Measurements from ENCODE around the gene GFI1.
"Not testable (repeated sequence)": the region's sequence is repeated elsewhere in the genome, so short reads cannot be mapped to it uniquely, and the experiment has no call there.

The GFI1 gene

DNA sequence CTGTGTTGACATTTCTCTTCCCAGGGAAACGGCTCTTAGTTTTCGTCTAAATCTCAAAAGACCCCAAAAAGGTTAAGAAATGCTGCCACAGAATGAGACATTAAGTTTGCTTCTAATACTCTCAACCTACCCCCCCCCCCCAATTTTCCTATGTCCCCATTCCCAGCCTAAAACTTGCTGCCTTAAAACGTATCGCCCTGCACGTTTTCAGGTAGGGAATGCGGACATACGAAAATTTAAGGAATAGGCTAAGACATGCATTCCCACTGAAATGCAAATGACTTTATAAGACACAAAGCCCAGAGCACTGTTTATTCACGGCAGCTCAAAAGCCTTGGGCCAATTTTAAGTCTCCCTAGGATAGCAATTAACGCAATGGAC lies 45.4 kb downstream of the GFI1 start:
- H3K4me3 ChIP-seq (ENCODE audit: low read depth, low read length), result no peak overlapping the region

GRCh38 chr1:92439291-92439690 lies 47.4 kb downstream of the GFI1 start:
- TF ChIP-seq, protein P1, sequence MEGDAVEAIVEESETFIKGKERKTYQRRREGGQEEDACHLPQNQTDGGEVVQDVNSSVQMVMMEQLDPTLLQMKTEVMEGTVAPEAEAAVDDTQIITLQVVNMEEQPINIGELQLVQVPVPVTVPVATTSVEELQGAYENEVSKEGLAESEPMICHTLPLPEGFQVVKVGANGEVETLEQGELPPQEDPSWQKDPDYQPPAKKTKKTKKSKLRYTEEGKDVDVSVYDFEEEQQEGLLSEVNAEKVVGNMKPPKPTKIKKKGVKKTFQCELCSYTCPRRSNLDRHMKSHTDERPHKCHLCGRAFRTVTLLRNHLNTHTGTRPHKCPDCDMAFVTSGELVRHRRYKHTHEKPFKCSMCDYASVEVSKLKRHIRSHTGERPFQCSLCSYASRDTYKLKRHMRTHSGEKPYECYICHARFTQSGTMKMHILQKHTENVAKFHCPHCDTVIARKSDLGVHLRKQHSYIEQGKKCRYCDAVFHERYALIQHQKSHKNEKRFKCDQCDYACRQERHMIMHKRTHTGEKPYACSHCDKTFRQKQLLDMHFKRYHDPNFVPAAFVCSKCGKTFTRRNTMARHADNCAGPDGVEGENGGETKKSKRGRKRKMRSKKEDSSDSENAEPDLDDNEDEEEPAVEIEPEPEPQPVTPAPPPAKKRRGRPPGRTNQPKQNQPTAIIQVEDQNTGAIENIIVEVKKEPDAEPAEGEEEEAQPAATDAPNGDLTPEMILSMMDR (conservative IDR thresholded peaks at IDR 0.05; ENCODE audit: low read depth, low read length), result no peak
- no peak for DNase-seq (ENCODE audit: low read depth)
- H3K4me3 ChIP-seq (ENCODE audit: low read depth, low read length), result no peak overlapping the region

More for the DNA sequence above, 45.4 kb downstream of the GFI1 start:
- DNase-seq (ENCODE audit: low read depth), result no peak
- TF ChIP-seq, protein P1 (conservative IDR thresholded peaks at IDR 0.05; ENCODE audit: low read depth, low read length), result no peak

GRCh38 chr1:92434572-92434971 lies 52.2 kb downstream of the GFI1 start:
- DNase-seq (ENCODE audit: low read depth); H3K4me3 ChIP-seq (ENCODE audit: low read depth, low read length): not testable (repeated sequence)

GRCh38 chr1:92430030-92430429 lies 56.7 kb downstream of the GFI1 start:
- DNase-seq (ENCODE audit: low read depth), result no peak

GRCh38 chr1:92425617-92426016 lies 61.1 kb downstream of the GFI1 start:
- H3K4me3 ChIP-seq (ENCODE audit: low read depth, low read length), result no peak overlapping the region
- DNase-seq (ENCODE audit: low read depth), result no peak
- TF ChIP-seq, protein P1 (conservative IDR thresholded peaks at IDR 0.05; ENCODE audit: low read depth, low read length), result no peak

More at GRCh38 chr1:92430030-92430429, 56.7 kb downstream of the GFI1 start:
- TF ChIP-seq, protein P1 (conservative IDR thresholded peaks at IDR 0.05; ENCODE audit: low read depth, low read length), result no peak
- no peak overlapping the region for H3K4me3 ChIP-seq (ENCODE audit: low read depth, low read length)
